ENCODE results near the gene CALHM2.

CALHM2 gene

GRCh38 chr10:103450201-103450695 is 1.9 kb downstream of the CALHM2 start:
- DNase-seq (ENCODE audit: low read depth) = no peak
- TF ChIP-seq CTCF (conservative IDR thresholded peaks at IDR 0.05; ENCODE audit: low read length) = no peak
- H3K4me3 ChIP-seq (ENCODE audit: low read length) = peak overlapping the region; percentile 87

- H3K4me3 ChIP-seq (ENCODE audit: low read length) = peak overlapping the region; percentile 87
- TF ChIP-seq CTCF (conservative IDR thresholded peaks at IDR 0.05; ENCODE audit: low read length) = no peak
- no peak for DNase-seq (ENCODE audit: low read depth)
Measured at GRCh38 chr10:103449208-103450144, 2.7 kb downstream of the CALHM2 start.

GRCh38 chr10:103448746-103449145 is 3.4 kb downstream of the CALHM2 start:
- DNase-seq (ENCODE audit: low read depth) = peak; percentile 87

GRCh38 chr10:103447187-103447586 is 5.0 kb downstream of the CALHM2 start:
- DNase-seq (ENCODE audit: low read depth) = no peak
- TF ChIP-seq CTCF (conservative IDR thresholded peaks at IDR 0.05; ENCODE audit: low read length) = no peak
- H3K4me3 ChIP-seq (ENCODE audit: low read length) = no peak overlapping the region

More at GRCh38 chr10:103448746-103449145, 3.4 kb downstream of the CALHM2 start:
- no peak for TF ChIP-seq CTCF (conservative IDR thresholded peaks at IDR 0.05; ENCODE audit: low read length)
- H3K4me3 ChIP-seq (ENCODE audit: low read length) = peak overlapping the region; percentile 29; the same call in 1 of the 2 replicates

- DNase-seq (ENCODE audit: low read depth) = peak; percentile 88
- TF ChIP-seq CTCF (conservative IDR thresholded peaks at IDR 0.05; ENCODE audit: low read length) = no peak
Measured at GRCh38 chr10:103445767-103446567, 6.2 kb downstream of the CALHM2 start.

GRCh38 chr10:103445366-103445765 is 6.8 kb downstream of the CALHM2 start:
- DNase-seq (ENCODE audit: low read depth) = no peak
- no peak for TF ChIP-seq CTCF (conservative IDR thresholded peaks at IDR 0.05; ENCODE audit: low read length)
- no peak overlapping the region for H3K4me3 ChIP-seq (ENCODE audit: low read length)

More at GRCh38 chr10:103445767-103446567, 6.2 kb downstream of the CALHM2 start:
- H3K4me3 ChIP-seq (ENCODE audit: low read length) = no peak overlapping the region

All from AG10803 (cell line).